Cardiac muscle cell (in vitro differentiated cells and primary cell): Measurements from ENCODE around the gene MTHFSD. TPM values are rescaled to one million over a fixed set of nuclear protein-coding genes. Genes with fewer than 3 reads are reported as not detected.

Experiments
- DNase-seq, 2 donors: peaks; one replicate each; pipeline versions ENCODE4 v3.0.0 to v3.0.0-alpha.2; 2010 to 2017; ENCODE audit warnings: low read depth in 1 of 2, low spot score in 1 of 2
- H3K27ac ChIP-seq: fragments of 200-600 bp; sonication (generic); 2 replicates; pipeline ENCODE4 v1.5.1; 2016
- H3K27me3 ChIP-seq: fragments of 200-600 bp; sonication (generic); 2 replicates; pipeline ENCODE4 v1.6.0; 2016; ENCODE audit warnings: control low read depth
- H3K36me3 ChIP-seq: fragments of 200-600 bp; sonication (generic); 2 replicates; pipeline ENCODE4 v1.5.1; 2016; ENCODE audit warnings: control low read depth
- H3K4me1 ChIP-seq: fragments of 200-600 bp; sonication (generic); 2 replicates; pipeline ENCODE4 v1.8.1; 2017; ENCODE audit warnings: low read depth, mild to moderate bottlenecking, mixed run types
- H3K4me3 ChIP-seq: fragments of 200-600 bp; sonication (generic); 2 replicates; pipeline ENCODE4 v1.5.1; 2016; ENCODE audit warnings: mild to moderate bottlenecking
- H3K9me3 ChIP-seq: fragments of 200-600 bp; sonication (generic); 2 replicates; pipeline ENCODE4 v1.5.1; 2017; ENCODE audit warnings: low read depth, mild to moderate bottlenecking, control low read depth
- CTCF ChIP-seq: IDR thresholded peaks from 2 replicates; pipeline ENCODE4 v1.5.1; 2012; ENCODE audit warnings: low read depth, mild to moderate bottlenecking, low read length
- polyA plus RNA-seq: library from polyadenylated mRNA; unstranded; fragments of >200 nt; fragmentation: Nextera tagmentation; extraction: Ambion mirVana; gene quantifications from 2 replicates; pipeline ENCODE4 v1.2.1, GENCODE V29; 2016
- total RNA-seq: library from RNA; depleted of rRNA; stranded (reverse); fragments of >200 nt; gene quantifications from 2 replicates; pipeline ENCODE4 v1.2.3, GENCODE V29; 2016

Gene MTHFSD
- total and polyA plus RNA-seq, 2 experiments from 2014 or later = 23.0 to 36.0 TPM

- Histone ChIP-seq H3K9me3 (no peaks in the 10 kb centered on the region), H3K4me3 (peak overlapping the region; percentile 39), H3K27me3 (peaks cover 62% of the 10 kb centered on the region), H3K4me1 (peaks cover 25% of the 10 kb centered on the region), H3K27ac (peak overlapping the region; percentile 40), H3K36me3 (no peaks in the 10 kb centered on the region)
- peak; percentile 94 to 96 for DNase-seq
- peak; percentile 82 for TF ChIP-seq CTCF
Observed at GRCh38 chr16:86575754-86576557, 20.9 kb upstream of the MTHFSD start.

DNA sequence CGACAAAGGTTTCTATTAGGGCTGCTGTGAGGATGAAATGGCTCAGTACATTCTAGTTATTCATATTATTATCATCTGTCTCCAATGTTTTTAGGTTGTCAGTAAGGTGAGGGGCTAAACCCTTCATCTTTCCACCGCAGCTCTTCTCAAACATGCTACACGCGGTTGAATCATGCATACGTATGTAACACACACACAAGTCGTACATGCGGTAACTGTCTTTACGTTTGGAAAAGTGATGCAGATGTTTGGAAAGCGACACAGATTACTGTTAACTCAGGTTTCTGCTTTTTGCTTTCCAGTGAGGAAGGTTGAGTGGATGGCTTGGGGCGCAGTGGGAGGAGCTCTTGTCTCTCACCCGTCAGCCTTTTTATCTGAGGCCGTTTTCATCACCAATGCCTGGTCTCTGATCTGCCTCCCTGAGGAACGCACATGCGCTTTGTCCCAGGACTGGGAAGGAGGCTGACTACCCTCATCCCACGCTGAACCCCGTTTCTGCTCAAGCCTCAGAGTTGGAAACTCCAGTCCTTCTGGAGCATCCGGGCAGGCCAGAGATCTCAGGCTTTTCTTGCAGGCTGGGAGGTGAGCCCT is 20.2 kb upstream of the MTHFSD start:
- Histone ChIP-seq H3K36me3 (no peaks in the 10 kb centered on the region), H3K27me3 (peaks cover 61% of the 10 kb centered on the region), H3K9me3 (no peaks in the 10 kb centered on the region), H3K4me1 (peaks cover 27% of the 10 kb centered on the region), H3K4me3 (peak overlapping the region; percentile 39), H3K27ac (peak overlapping the region; percentile 40)
- peak in 1 of 2 donors; percentile 38 for DNase-seq
- no peak for TF ChIP-seq CTCF

DNA sequence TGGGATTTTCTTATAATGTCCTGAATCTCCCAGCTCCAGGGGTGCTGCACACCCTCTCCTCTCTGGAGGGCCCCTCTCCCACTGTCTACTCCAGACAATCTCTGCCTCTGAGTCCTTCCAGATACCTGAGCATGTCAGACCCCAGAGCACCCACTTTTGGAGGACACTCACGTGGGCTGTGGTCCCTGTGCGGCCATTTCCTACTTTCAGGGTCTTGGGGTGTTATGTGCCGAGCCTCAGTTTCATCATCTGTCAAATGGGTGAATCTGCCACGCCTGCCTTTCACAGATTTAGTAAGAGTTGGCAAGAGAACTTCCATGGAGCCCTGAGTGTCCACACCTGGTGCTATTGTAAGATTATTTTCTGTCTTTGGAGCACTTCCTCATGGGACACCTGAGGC is 19.6 kb upstream of the MTHFSD start:
- Histone ChIP-seq H3K27me3 (peaks cover 61% of the 10 kb centered on the region), H3K27ac (no peak overlapping the region)

GRCh38 chr16:86573646-86574508 is 18.8 kb upstream of the MTHFSD start:
- Histone ChIP-seq H3K4me3 (no peak overlapping the region), H3K27ac (no peak overlapping the region), H3K27me3 (peaks cover 61% of the 10 kb centered on the region), H3K4me1 (peaks cover 34% of the 10 kb centered on the region), H3K36me3 (no peaks in the 10 kb centered on the region), H3K9me3 (no peaks in the 10 kb centered on the region)
- no peak for DNase-seq
- TF ChIP-seq CTCF = no peak

More for the DNA sequence above, 19.6 kb upstream of the MTHFSD start:
- H3K9me3 ChIP-seq = no peaks in the 10 kb centered on the region
- no peak overlapping the region for H3K4me3 ChIP-seq
- DNase-seq = no peak
- H3K4me1 ChIP-seq = peaks cover 31% of the 10 kb centered on the region
- H3K36me3 ChIP-seq = no peaks in the 10 kb centered on the region
- no peak for TF ChIP-seq CTCF

GRCh38 chr16:86573215-86573614 is 18.2 kb upstream of the MTHFSD start:
- no peak for DNase-seq
- Histone ChIP-seq H3K4me3 (no peak overlapping the region), H3K27ac (no peak overlapping the region), H3K27me3 (peaks cover 61% of the 10 kb centered on the region), H3K4me1 (peaks cover 34% of the 10 kb centered on the region), H3K9me3 (no peaks in the 10 kb centered on the region), H3K36me3 (no peaks in the 10 kb centered on the region)
- no peak for TF ChIP-seq CTCF
